Stimulated activated CD4-positive, alpha-beta T cell treated with anti-CD3 and anti-CD28 coated beads, Interleukin-2, amount 100 ng/mL, for 24 hours (primary cell): ENCODE results near the gene CPAMD8.

ENCODE experiments used
- DNase-seq, 2 donors: peaks; one replicate each; pipeline ENCODE4 v3.0.0-alpha.2; 2020

CPAMD8 gene

DNA sequence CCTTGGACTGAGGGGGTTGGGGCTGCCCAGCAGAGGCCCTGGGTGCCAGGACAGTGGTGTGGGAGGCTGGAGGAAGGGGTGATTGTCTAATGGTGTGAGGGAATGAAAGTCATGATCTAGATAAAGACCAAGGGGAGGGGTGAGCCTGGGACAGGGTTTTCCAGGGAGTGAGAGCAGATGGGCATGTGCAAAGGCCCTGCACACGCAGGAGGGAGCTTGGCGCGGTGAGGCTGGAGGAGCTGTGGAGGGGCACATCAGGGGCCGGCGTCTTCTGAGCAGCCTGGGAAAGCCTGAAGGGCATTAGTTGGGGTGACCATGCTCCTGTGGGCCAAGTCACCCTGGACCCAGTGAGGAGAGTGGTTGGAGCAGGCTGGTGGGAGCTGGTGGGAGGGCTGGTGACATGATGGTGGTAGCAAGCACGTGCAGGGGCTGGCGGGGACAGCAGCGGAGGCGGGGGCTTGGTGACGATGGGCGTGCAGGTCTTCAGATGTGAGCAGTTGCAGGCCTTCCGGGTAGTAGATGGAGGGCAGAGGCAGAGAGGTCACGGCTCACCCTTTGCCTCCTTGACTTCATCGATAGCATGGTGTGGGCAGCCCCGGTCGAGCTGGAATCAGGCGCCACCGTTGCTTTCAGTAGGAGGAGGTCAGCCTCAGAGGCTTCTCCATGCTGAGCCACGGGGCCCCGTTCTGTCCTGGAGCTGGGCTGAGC is 158.0 kb downstream of the CPAMD8 start:
- no peak for DNase-seq

DNA sequence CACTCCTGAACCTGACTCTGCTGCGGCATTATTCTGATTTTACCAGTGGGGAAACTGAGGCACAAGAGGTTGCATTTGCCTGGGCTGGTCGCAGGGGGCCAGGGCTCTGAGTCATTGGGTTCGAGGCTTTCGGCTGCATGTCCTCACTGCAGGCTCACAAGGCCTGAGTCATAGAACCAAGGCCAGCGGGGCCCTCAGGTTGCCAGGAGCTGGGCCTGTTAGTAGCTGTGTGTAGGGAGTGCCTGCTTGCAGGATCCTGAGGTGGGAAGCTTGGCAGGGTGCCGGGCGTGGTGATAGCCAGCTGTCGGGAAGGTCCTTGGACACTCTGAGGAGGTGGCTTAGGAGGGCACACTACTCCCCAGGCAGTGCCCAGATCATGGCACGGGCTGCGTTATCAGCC is 159.4 kb downstream of the CPAMD8 start:
- DNase-seq, result no peak

DNA sequence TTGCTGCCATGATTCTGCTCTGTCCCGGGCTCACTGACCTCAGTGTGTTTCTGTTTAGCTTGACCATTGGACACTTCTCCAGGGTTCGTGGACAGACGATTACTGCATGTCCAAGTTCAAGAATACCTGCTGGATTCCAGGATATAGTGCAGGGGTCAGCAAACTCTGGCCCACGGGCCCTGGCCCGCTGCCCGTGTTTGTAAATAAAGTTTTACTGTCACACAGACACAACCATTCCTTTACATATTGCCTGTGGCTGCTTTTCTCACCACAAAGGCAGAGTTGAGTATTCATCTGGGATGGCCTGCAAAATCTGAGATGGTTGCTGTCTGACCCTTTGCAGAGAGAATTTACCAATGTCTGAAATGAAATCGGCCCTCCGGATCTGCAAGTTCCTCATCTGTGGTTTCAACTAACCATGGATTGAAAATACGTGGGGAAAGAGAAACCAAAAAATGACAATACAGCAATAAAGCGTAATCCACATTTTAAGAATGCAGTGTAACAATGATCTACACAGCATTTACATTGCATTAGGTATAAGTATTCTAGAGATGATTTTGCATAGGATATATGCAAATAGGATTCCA is 163.7 kb downstream of the CPAMD8 start:
- DNase-seq, result no peak

DNA sequence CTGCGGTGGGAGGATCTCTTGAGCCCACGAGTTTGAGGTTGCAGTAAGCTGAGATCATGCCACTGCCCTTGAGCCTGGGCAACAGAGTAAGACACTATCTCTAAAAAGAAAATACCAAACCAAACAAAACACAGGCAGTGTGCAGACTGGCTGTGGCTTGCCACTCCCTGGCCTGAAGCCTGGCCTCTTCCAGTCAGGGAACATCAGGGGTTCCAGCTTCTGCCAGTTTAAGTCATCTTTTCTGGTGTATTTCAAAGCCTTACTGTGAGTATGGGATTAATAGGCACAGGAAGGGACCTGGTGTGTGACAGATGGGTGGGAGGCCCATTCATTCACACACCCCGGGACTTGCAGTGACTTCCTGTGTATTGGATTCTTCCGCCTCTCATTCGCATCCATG is 164.8 kb downstream of the CPAMD8 start:
- no peak for DNase-seq

DNA sequence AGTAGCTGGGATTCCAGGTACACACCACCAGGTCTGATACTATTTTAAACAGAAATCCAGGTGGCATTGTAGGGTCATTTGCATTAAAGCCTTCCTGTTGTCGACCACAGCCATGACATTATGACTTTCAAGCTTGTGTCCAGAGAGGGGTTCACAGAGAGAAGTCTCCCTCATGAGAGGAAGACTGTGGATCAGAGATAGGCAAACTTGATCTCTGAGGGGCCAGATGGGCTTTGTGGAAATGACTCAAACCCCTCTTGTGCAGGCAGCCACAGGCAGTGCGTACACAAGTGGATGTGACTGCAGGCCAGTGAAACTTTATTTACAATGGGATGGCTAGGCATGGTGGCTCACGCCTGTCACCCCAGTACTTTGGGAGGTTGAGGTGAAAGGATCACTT is 165.6 kb downstream of the CPAMD8 start:
- no peak for DNase-seq

DNA sequence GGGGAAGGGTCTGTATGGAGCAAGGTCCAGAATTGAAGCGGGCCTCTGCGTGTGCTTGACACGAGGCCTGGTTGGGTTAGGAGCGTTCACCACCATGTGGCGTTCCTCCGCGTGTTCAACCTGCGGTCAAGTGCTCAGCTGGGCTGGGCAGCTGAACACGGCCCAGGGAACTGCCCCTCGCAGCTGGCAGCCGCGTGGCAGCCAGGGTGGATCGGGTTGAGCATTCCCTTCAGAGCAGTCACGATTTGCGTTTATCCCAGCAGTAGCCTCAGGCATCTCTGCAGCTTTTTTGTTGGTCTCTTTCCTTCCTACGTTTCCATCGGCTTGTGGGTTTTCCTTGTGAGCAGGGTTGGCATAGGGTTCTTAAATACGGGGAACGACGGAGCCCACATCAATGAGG is 166.5 kb downstream of the CPAMD8 start:
- DNase-seq, result no peak

DNA sequence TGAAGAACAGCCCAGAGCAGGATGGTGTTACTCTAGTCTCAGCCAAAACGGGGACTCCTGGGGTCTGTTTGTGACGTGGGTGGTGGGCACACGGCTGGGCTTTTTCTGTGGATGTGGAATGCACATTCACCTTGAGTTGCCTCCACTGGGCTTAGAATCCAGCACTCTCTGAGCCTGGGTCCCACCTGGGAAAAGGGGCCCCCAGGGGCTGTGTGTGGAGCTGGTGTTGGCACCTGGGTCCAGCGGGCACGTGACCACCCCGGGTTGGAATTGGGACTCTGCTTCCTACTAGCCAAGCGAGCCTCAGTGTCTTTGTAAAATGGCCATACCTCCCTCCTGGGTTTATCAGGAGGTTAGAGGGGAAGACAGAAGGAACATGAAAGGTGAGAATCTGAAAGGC is 167.0 kb downstream of the CPAMD8 start:
- DNase-seq, result no peak

DNA sequence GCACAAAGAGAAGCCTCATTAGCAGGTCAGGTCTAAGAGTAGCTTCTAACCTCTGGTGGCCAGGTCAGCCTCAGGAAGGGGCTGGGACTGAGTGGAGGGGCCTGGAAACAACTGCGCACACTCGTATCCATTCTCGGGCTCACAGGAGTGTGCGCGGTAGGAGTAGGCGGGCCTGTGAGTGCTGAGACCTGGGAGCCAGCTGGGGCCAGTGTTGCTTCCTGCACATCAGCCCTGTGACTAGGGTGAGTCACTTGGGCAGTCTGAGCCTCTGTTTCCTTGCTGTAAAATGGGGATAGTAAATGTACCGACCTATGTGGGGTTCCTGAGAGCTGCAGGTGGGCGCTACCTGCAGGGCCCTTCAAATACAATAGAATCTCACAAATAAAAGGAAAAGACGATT is 170.5 kb downstream of the CPAMD8 start:
- no peak for DNase-seq

DNA sequence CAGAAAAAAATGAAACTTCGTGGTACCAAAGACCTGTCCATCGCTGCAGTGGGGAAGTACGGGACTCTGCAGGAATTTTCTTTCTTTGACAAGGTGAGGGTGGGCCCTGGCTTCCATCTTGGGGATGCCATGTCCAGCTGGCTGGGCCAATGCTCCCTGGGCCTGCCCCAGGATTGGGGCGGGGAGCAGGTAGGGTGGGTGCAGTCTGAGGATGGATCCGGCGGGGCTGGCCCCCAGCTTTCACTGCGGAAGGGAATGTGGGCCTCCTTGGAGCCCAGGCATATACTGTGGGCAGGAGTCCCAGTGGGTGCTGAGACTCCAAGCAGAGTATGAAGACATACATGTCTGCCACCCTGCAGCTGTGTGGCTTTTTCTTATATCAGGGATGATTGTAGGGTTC is 173.5 kb downstream of the CPAMD8 start:
- no peak for DNase-seq

DNA sequence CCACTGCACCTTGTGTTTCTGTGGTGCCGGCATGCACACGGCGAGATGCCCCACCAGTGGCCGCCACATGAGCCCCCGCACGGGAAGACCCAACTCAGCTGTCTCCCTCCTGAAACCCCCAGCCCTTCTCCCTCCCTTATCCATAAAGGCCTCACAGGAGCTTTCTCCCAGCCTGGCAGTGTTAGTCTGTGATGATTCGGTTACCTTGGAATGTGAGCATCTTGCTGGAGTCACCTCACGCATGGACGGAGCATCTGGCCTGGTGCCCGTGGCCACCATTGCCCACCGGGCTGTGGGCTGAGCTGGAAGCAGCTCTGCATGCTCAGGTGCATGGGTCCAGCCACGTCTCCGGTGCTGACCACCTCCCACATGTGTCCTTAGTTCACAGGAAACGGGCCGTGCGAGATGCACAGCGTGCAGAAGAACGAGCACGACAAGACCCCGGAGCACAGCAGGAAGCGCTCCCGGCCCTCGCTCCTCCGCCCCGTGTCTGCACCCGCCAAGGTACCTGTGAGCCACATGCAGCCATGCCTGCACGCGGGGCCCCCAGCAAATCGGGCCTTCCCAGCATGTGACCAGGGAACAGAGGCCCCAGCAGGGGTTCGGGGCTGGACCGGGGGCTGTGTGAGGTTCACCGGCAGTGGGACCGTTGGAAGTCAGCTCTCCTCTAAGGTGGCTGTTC is 175.4 kb downstream of the CPAMD8 start:
- no peak for DNase-seq

DNA sequence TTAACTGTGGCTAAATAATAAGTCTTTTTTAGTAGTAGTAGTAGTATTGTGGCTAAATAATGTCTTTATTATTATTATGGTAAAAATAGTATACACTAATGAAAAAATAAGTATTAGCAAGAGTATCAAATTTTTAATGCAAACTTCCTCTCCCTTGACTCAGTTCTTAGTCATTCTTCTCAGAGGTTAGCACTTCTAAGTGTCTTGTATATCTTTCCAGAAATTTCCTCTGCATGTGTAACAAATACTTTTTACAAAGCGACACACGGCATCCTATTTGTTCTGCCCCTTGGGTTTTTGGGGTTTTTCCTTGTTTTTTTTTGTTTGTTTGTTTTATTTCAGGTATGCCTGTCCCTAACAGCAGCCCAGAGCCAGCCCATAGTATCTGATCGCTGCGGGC is 176.5 kb downstream of the CPAMD8 start:
- no peak for DNase-seq

DNA sequence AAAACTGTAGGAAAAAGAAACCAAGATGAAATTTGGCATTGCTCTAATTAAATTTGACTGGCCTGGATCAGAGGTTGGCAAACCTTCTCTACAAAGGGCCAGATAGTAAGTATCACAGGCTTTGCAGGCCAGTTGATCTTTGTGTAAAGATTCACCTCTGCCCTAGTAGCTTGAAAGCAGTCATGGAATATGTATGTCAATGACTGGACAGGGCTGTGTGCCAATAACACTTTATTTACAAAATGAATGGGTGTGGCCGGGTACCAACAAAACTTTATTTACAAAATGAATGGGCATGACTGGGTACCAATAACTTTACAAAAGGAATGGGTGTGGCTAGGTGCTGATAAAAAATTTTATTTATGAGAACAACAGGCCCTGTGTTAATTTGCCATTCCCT is 177.4 kb downstream of the CPAMD8 start:
- no peak for DNase-seq

DNA sequence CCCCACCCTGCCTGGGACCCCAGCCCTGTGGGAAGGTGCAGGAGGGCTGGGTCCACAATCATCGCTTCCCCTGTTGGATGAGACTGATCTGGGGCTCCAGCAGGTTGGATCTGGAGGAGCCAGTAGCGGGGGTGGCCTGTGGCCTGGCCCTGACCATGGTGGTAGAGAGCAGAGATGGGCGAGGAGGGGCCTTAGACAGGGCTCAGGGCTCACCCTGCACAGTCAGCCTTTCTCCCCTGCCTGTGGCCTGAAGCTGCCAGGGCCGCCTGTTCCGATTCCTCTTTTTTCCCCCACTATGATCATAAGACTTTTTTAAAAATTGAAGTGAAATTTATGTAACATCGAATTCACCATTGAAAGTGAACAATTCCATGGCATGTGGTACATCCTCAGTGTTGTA is 179.2 kb downstream of the CPAMD8 start:
- DNase-seq, result no peak

DNA sequence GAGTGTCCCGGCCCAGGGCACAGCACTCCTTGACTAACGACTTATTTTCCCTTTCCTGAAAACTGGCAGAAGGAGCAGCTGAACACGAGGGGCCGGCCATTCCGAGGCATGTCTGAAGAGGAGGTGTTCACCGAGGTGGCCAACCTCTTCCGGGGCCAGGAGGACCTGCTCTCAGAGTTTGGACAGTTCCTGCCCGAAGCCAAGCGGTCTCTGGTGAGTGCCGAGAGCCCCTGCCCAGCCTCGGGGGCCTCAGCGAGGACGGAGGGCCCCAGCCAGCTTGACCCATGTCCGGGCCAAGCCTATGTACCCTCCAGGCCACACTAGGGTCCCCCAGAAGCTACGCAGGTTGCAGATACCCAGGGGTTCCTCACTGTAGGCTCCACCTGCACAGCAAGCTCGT is 179.7 kb downstream of the CPAMD8 start:
- no peak for DNase-seq
